K562 (cell line): ENCODE data around the gene CBX2. TPM values are rescaled to one million over a fixed set of nuclear protein-coding genes. Genes with fewer than 3 reads are reported as not detected.

Source experiments
- BHLHE40 ChIP-seq: IDR thresholded peaks from 2 replicates; pipeline ENCODE4 v1.6.1; 2011; ENCODE audit warnings: low read length, improper control_type of control experiment
- CBX8 ChIP-seq: fragments of 200-600 bp; sonication (generic); IDR thresholded peaks from 2 replicates; pipeline ENCODE4 v1.6.1; 2012; ENCODE audit warnings: borderline replicate concordance, mixed run types, low read depth, mild to moderate bottlenecking, moderate library complexity, mixed read lengths, low read length, control low read depth, inconsistent platforms; ENCODE audit not compliant: poor library complexity, severe bottlenecking; ENCODE audit errors: extremely low read depth
- CHAMP1 ChIP-seq: fragments of 450-650 bp; IDR thresholded peaks from 2 replicates; pipeline ENCODE4 v1.6.1; 2016; ENCODE audit warnings: mild to moderate bottlenecking
- HIVEP1 ChIP-seq: fragments of 250-450 bp; sonication (Bioruptor Pico); IDR thresholded peaks from 2 replicates; pipeline ENCODE4 v1.4.0; 2020; ENCODE audit warnings: mild to moderate bottlenecking
- HNRNPK ChIP-seq: fragments of 200-400 bp; formaldehyde crosslinking; IDR thresholded peaks from one replicate; pipeline ENCODE4 v1.6.1; 2018; ENCODE audit warnings: mild to moderate bottlenecking, low read depth, low read length; ENCODE audit not compliant: poor library complexity, severe bottlenecking
- KAT8 ChIP-seq: fragments of 450-650 bp; IDR thresholded peaks from 2 replicates; pipeline ENCODE4 v1.6.1; 2016; ENCODE audit warnings: low read depth, mild to moderate bottlenecking
- MAFF ChIP-seq: IDR thresholded peaks from 2 replicates; pipeline ENCODE4 v1.6.1; 2012; ENCODE audit warnings: low read length, improper control_type of control experiment
- MCM2 ChIP-seq: fragments of 450-650 bp; IDR thresholded peaks from 2 replicates; pipeline ENCODE4 v1.6.1; 2017; ENCODE audit warnings: low read depth, mild to moderate bottlenecking
- NFIC ChIP-seq: fragments of 450-650 bp; IDR thresholded peaks from 2 replicates; pipeline ENCODE4 v1.6.1; 2017; ENCODE audit warnings: mild to moderate bottlenecking, inconsistent platforms
- PHF8 ChIP-seq: fragments of 200-600 bp; sonication (generic); IDR thresholded peaks from 2 replicates; pipeline ENCODE4 v1.6.1; 2012; ENCODE audit warnings: mixed run types, mild to moderate bottlenecking, inconsistent platforms, low read length, moderate library complexity, borderline replicate concordance
- RCOR1 ChIP-seq, 2 experiments: IDR thresholded peaks; 2 replicates each; pipeline ENCODE4 v1.6.1; 2012; ENCODE audit warnings: low read depth in 2 of 2, low read length in 2 of 2, borderline replicate concordance in 1 of 2, improper control_type of control experiment in 1 of 2
- SMAD4 ChIP-seq: fragments of 250-450 bp; sonication (Bioruptor Pico); conservative IDR thresholded peaks from 2 replicates; pipeline ENCODE4 v1.8.0; 2021; ENCODE audit warnings: inconsistent platforms, mild to moderate bottlenecking, moderate library complexity
- SNAPC5 ChIP-seq: fragments of 250-450 bp; sonication (Bioruptor Pico); IDR thresholded peaks from 2 replicates; pipeline ENCODE4 v1.8.0; 2021; ENCODE audit warnings: moderate library complexity, mild to moderate bottlenecking, inconsistent platforms
- SRF ChIP-seq, 2 experiments: fragments of 250-450, 450-650 bp in 1 of 2; sonication (Bioruptor Pico) in 1 of 2; sonication (generic) in 1 of 2; formaldehyde crosslinking; IDR thresholded peaks; 2 replicates each; pipeline versions ENCODE4 v1.5.0 to v1.5.1; 2020 to 2022; ENCODE audit warnings: mild to moderate bottlenecking in 1 of 2, missing genetic modification reagents in 1 of 2
- STAT5A ChIP-seq: IDR thresholded peaks from 2 replicates; pipeline ENCODE4 v1.6.1; 2012; ENCODE audit warnings: low read length, inconsistent platforms, borderline replicate concordance
- TCF7 ChIP-seq: sonication (generic); IDR thresholded peaks from 2 replicates; pipeline ENCODE4 v1.6.1; 2016; ENCODE audit warnings: antibody characterized with exemption, borderline replicate concordance
- UBTF ChIP-seq, 2 experiments: IDR thresholded peaks; 2 replicates each; pipeline ENCODE4 v1.6.1; 2012; ENCODE audit warnings: improper control_type of control experiment in 2 of 2, low read depth in 2 of 2, low read length in 2 of 2, borderline replicate concordance in 1 of 2
- ZBED1 ChIP-seq: IDR thresholded peaks from 2 replicates; pipeline ENCODE4 v1.6.1; 2014
- ZBTB26 ChIP-seq: fragments of 450-650 bp; formaldehyde crosslinking; IDR thresholded peaks from 2 replicates; pipeline ENCODE4 v1.4.0; 2022; ENCODE audit warnings: missing genetic modification characterization
- ZNF24 ChIP-seq: fragments of 450-650 bp; IDR thresholded peaks from 2 replicates; pipeline ENCODE4 v1.6.1; 2016
- ZNF586 ChIP-seq: fragments of 450-650 bp; formaldehyde crosslinking; conservative IDR thresholded peaks from 2 replicates; pipeline ENCODE4 v1.4.0; 2020; ENCODE audit warnings: mild to moderate bottlenecking, moderate library complexity
- ZNF778 ChIP-seq: fragments of 450-650 bp; formaldehyde crosslinking; IDR thresholded peaks from 2 replicates; pipeline ENCODE4 v1.4.0; 2020; ENCODE audit warnings: mild to moderate bottlenecking, moderate library complexity
- polyA plus RNA-seq, 8 experiments: library from polyadenylated mRNA; depleted of rRNA in 4 of 8; stranded (reverse) in 5 of 8; unstranded in 3 of 8; fragments of >200 nt; fragmentation: Nextera tagmentation in 2 of 8; fragmentation: Illumina TruSeq in 1 of 8; extraction: Ambion mirVana in 2 of 8; extraction: Trizol in 1 of 8; gene quantifications; 2 replicates each; pipeline versions ENCODE4 v1.2.1 to v1.2.3, GENCODE V29; 2011 to 2014; ENCODE audit warnings: inconsistent platforms in 1 of 8, missing spikeins in 1 of 8
- total RNA-seq, 7 experiments: library from RNA; depleted of rRNA in 6 of 7; stranded (reverse); fragments of >200 nt in 6 of 7; fragmentation: Illumina TruSeq in 2 of 7; extraction: Trizol in 2 of 7; gene quantifications; 2 replicates each; pipeline versions ENCODE4 v1.2.1 to v1.2.3, GENCODE V29; 2011 to 2021; ENCODE audit warnings: low replicate concordance in 1 of 7

CBX2 gene
- total and polyA plus RNA-seq, 9 of the 15 experiments (the other 6 are each of a cell fraction or from before 2014, with no cell fraction given): 0.66 to 26.9 (median 13.9) TPM

GRCh38 chr17:79826204-79826680 is 48.3 kb downstream of the CBX2 start (continued):
- TF ChIP-seq CHAMP1 (no peak), BHLHE40 (peak; percentile 26; the same call in 1 of the 2 replicates), STAT5A (peak; percentile 68), UBTF (IDR thresholded peaks at IDR 0.05; ENCODE audit: borderline replicate concordance in 1 of 2, low read depth in 2 of 2, low read length in 2 of 2) (peak; percentile 66 to 68; a peak in 1 of 4 replicates), ZBED1 (peak; percentile 65; the same call in 1 of the 2 replicates), PHF8 (peak; percentile 75; the same call in 1 of the 2 replicates), TCF7 (no peak), MCM2 (no peak), MAFF (no peak), ZNF24 (no peak), CBX8 (no peak), SNAPC5 (CRISPR knock-in tag) (no peak), ZBTB26 (no peak), SMAD4 (CRISPR knock-in tag) (peak; percentile 82), HNRNPK (no peak), KAT8 (no peak), RCOR1 (IDR thresholded peaks at IDR 0.05; ENCODE audit: borderline replicate concordance in 1 of 2, low read depth in 2 of 2, low read length in 2 of 2) (peak; percentile 37 to 88; a peak in 3 of 4 replicates), ZNF778 (CRISPR knock-in tag) (no peak), SRF (CRISPR knock-in tag; IDR thresholded peaks at IDR 0.05) (peak in 1 of 2 experiments; percentile 37; a peak in 1 of 4 replicates), NFIC (peak; percentile 51; the same call in 1 of the 2 replicates), HIVEP1 (no peak), ZNF586 (CRISPR knock-in tag) (no peak)
